ENCODE results near the gene RAD51B.

The RAD51B gene

GRCh38 chr14:68509188-68509983, 689.8 kb downstream of the RAD51B start:
- no peak overlapping the region for H3K4me3 ChIP-seq (ENCODE audit: low read depth, low read length)
- no peak for DNase-seq (ENCODE audit: low read depth, low spot score)
- in situ Hi-C loops (cut with HindIII; ENCODE audit: low sequenced_read_pairs), result no loop called here
- TF ChIP-seq, protein P1, sequence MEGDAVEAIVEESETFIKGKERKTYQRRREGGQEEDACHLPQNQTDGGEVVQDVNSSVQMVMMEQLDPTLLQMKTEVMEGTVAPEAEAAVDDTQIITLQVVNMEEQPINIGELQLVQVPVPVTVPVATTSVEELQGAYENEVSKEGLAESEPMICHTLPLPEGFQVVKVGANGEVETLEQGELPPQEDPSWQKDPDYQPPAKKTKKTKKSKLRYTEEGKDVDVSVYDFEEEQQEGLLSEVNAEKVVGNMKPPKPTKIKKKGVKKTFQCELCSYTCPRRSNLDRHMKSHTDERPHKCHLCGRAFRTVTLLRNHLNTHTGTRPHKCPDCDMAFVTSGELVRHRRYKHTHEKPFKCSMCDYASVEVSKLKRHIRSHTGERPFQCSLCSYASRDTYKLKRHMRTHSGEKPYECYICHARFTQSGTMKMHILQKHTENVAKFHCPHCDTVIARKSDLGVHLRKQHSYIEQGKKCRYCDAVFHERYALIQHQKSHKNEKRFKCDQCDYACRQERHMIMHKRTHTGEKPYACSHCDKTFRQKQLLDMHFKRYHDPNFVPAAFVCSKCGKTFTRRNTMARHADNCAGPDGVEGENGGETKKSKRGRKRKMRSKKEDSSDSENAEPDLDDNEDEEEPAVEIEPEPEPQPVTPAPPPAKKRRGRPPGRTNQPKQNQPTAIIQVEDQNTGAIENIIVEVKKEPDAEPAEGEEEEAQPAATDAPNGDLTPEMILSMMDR (IDR thresholded peaks at IDR 0.05; ENCODE audit: low read depth, low read length), result no peak

GRCh38 chr14:68510201-68511128, 690.9 kb downstream of the RAD51B start:
- TF ChIP-seq, protein P1 (IDR thresholded peaks at IDR 0.05; ENCODE audit: low read depth, low read length), result no peak
- in situ Hi-C loops (cut with HindIII; ENCODE audit: low sequenced_read_pairs), result no loop called here
- DNase-seq (ENCODE audit: low read depth, low spot score), result peak; percentile 57
- no peak overlapping the region for H3K4me3 ChIP-seq (ENCODE audit: low read depth, low read length)

DNA sequence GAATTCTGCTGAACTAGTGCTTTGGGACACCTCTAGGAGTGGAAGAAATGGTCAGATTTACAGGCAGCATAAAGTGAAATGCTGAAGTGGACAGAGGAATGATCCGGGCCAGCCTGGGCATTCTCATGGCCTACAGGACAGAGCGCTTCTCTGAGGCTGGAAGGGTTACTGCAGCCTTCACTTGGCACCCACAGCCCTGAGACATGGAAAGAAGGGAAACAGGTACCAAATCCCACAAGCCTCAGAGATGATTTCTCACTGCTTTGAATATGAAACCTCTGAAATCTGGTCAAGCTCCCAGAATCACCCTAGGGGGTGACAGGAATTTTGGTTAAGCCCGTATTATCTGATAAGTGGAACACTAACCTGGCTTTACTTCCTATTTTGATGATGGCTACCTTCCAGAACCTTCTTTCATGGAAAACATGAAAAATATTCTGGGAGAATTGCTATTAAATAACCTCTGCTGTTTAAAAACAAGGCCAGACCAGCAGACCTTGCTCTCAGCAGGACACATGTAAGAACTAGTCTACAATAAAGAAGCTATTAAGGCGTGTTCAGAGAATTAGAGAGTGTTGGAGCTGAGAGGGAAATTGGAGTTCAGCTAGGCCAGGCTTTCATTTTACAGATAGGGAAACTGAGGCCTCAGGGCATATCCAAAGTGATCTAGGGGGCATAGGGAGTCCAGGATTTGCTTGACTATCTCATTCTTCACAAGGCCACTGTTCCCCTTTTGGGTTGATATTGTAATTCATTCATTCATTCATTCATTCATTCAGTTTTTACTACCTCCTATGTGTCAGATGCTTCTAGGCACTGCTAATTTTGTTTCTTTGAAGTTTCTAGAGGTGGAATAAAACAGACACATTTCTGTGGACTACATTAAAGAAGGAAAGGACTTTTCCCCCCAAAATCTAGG, 691.8 kb downstream of the RAD51B start:
- no peak for DNase-seq (ENCODE audit: low read depth, low spot score)
- no peak overlapping the region for H3K4me3 ChIP-seq (ENCODE audit: low read depth, low read length)
- in situ Hi-C loops (cut with HindIII; ENCODE audit: low sequenced_read_pairs), result no loop called here
- TF ChIP-seq, protein P1 (IDR thresholded peaks at IDR 0.05; ENCODE audit: low read depth, low read length), result no peak

DNA sequence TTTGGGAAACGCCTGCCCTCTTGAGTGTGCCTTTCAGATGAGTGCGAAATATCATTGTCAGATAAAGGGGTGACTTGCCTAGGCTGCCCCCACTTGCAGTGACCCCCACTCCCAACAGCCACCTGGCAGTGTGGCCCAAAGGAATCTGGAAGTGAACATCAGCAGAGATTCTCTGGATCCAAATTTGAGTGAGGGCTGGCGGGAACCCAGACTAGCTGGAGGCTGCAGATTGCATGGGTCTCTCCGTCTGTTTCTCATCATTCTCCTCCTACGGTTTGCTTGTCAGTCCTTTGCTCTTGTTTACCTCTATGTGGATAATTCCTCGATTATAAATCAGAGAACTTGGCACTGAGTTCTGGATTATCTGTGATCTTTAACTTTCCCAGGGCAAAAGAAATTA, 692.5 kb downstream of the RAD51B start:
- TF ChIP-seq, protein P1 (IDR thresholded peaks at IDR 0.05; ENCODE audit: low read depth, low read length), result no peak
- no peak for DNase-seq (ENCODE audit: low read depth, low spot score)
- in situ Hi-C loops (cut with HindIII; ENCODE audit: low sequenced_read_pairs), result no loop called here
- no peak overlapping the region for H3K4me3 ChIP-seq (ENCODE audit: low read depth, low read length)

DNA sequence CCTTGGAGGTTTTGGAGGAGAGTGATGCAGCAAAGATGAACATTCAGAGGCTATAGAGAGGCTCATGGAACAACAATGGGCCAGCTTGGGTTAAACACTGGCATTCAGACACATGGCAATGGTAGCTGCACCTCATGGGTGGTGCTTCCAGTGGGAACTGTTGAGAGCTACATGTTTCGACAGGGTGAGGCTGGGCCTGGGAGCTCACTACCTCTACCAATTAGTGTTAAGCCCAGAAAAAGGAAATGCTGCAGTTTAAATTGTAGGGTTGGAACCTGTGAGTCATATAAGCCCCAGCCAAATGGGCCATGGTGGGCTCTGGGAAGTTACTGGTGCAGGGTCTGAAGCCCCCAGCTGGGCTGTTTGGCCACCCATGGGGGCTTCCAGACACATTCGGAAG, 693.6 kb downstream of the RAD51B start:
- H3K4me3 ChIP-seq (ENCODE audit: low read depth, low read length), result no peak overlapping the region
- in situ Hi-C loops (cut with HindIII; ENCODE audit: low sequenced_read_pairs), result no loop called here
- no peak for DNase-seq (ENCODE audit: low read depth, low spot score)
- TF ChIP-seq, protein P1 (IDR thresholded peaks at IDR 0.05; ENCODE audit: low read depth, low read length), result no peak
